Osteoblast (primary cell): Measurements from ENCODE around the gene EXD2. TPM values are rescaled to one million over a fixed set of nuclear protein-coding genes. Genes with fewer than 3 reads are reported as not detected.

ENCODE experiments used
- DNase-seq: peaks from one replicate; pipeline ENCODE4 v3.0.0; 2011; ENCODE audit warnings: low spot score, mixed read lengths; ENCODE audit not compliant: insufficient read length; ENCODE audit errors: missing footprints
- H2AFZ ChIP-seq: 2 replicates; pipeline ENCODE4 v1.6.0; 2011; ENCODE audit warnings: mild to moderate bottlenecking, low read length
- H3K27ac ChIP-seq: 2 replicates; pipeline ENCODE4 v1.5.1; 2011; ENCODE audit warnings: mild to moderate bottlenecking, low read depth, low read length, moderate library complexity
- H3K27me3 ChIP-seq: 2 replicates; pipeline ENCODE4 v1.6.0; 2012; ENCODE audit warnings: mild to moderate bottlenecking, control low read depth, inconsistent platforms, low read length, moderate library complexity; ENCODE audit not compliant: insufficient read depth
- H3K36me3 ChIP-seq: 2 replicates; pipeline ENCODE4 v1.5.1; 2011; ENCODE audit warnings: mild to moderate bottlenecking, low read length, control low read depth, moderate library complexity; ENCODE audit not compliant: insufficient read depth
- H3K4me1 ChIP-seq: 2 replicates; pipeline ENCODE4 v1.5.1; 2011; ENCODE audit warnings: mild to moderate bottlenecking, low read length, control low read depth, moderate library complexity; ENCODE audit not compliant: insufficient read depth
- H3K4me2 ChIP-seq: 2 replicates; pipeline ENCODE4 v1.6.0; 2011; ENCODE audit warnings: mild to moderate bottlenecking, low read length; ENCODE audit not compliant: insufficient read depth
- H3K4me3 ChIP-seq: fragments of 200-600 bp; sonication (generic); 3 replicates; pipeline ENCODE4 v1.5.1; 2012; ENCODE audit warnings: mild to moderate bottlenecking, low read length, inconsistent platforms; ENCODE audit not compliant: insufficient read depth
- H3K79me2 ChIP-seq: 2 replicates; pipeline ENCODE4 v1.6.0; 2012; ENCODE audit warnings: mild to moderate bottlenecking, low read length, control low read depth, inconsistent platforms; ENCODE audit not compliant: insufficient read depth
- H3K9me3 ChIP-seq: 2 replicates; pipeline ENCODE4 v1.5.1; 2011; ENCODE audit warnings: low read depth, low read length, control low read depth
- H4K20me1 ChIP-seq: 2 replicates; pipeline ENCODE4 v1.6.0; 2012; ENCODE audit warnings: mild to moderate bottlenecking, low read length, control low read depth; ENCODE audit not compliant: insufficient read depth
- total RNA-seq: library from RNA; depleted of rRNA; stranded (reverse); fragments of >200 nt; gene quantifications from 2 replicates; pipeline ENCODE4 v1.2.3, GENCODE V29; 2012
- TF ChIP-seq, protein P1 (sequence below): IDR thresholded peaks from 2 replicates; pipeline ENCODE4 v1.5.1; 2011; ENCODE audit warnings: mild to moderate bottlenecking, low read depth, low read length, moderate library complexity; ENCODE audit errors: extremely low read depth

Gene EXD2
- total RNA-seq, 1 donor, result 19.9 TPM

DNA sequence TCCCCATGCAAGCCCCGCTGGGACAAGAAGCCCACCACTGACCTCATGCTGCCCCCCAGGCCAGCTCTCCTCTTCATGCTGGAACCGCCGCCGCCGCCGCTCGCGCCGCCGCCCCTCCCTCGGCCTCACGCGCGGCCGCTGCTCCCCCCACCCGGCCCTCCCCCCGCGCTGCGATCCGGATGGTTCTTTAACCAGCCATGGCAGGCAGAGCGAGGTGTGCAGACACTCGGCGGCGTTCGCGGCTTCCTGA is 38.5 kb upstream of the EXD2 start, which contains the start of gene DCAF5:
DCAF5 (minus strand) TSS at position 218 of the 250 bp plus-strand sequence; CDS start at position 77, 141 bp downstream.
- DNase-seq, result no peak
- H3K36me3 ChIP-seq, result peaks cover 5% of the 10 kb centered on the region
- H3K4me2 ChIP-seq, result peak within 1 kb of the TSS; percentile 88
- H3K27me3 ChIP-seq, result peaks cover 7% of the 10 kb centered on the region
- peaks cover 35% of the 10 kb centered on the region for H3K4me1 ChIP-seq
- H3K79me2 ChIP-seq, result peaks cover 47% of the 10 kb centered on the region
- H3K27ac ChIP-seq, result peak within 1 kb of the TSS; percentile 69
- H2AFZ ChIP-seq, result peak within 1 kb of the TSS; percentile 93
- TF ChIP-seq, protein P1, sequence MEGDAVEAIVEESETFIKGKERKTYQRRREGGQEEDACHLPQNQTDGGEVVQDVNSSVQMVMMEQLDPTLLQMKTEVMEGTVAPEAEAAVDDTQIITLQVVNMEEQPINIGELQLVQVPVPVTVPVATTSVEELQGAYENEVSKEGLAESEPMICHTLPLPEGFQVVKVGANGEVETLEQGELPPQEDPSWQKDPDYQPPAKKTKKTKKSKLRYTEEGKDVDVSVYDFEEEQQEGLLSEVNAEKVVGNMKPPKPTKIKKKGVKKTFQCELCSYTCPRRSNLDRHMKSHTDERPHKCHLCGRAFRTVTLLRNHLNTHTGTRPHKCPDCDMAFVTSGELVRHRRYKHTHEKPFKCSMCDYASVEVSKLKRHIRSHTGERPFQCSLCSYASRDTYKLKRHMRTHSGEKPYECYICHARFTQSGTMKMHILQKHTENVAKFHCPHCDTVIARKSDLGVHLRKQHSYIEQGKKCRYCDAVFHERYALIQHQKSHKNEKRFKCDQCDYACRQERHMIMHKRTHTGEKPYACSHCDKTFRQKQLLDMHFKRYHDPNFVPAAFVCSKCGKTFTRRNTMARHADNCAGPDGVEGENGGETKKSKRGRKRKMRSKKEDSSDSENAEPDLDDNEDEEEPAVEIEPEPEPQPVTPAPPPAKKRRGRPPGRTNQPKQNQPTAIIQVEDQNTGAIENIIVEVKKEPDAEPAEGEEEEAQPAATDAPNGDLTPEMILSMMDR, result no peak
- H4K20me1 ChIP-seq, result peaks cover 18% of the 10 kb centered on the region
- H3K9me3 ChIP-seq, result no peaks in the 10 kb centered on the region
- peak within 1 kb of the TSS; percentile 91 for H3K4me3 ChIP-seq

DNA sequence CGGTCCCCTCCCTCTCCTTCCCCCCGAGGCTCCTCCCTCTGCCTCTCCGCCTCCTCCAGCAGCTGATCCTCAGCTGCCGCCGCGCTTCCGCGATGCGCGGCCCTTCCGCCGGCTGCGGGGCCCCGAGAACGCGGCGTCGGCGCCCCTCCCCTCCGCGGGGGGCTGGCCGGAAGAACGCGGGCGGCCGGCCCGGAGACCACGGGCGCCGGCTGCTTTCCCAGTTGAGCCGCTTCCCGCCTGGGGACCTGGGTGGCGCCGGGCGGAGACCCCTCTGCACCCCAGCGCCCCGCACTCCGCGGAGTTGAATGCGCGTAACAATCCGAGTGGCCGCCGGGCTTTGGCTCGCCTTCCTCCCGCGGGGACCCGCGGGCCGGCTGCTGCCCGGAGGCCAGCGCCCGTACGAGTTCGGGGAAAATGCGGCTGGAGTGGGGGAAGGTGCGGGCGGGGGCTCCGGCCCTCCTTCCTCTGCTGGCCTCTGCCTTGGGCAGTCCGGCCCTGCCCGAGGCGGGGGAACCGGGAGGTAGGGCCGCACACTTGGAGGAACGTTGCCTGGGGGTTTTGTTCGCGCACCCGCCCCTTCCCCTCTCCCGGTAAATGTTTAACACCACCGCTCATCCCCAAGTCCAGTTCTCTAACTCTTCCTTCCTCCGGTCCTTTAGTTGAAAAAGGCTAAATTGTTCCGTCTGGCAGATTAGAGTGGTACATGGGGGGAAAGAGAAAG is 38.0 kb upstream of the EXD2 start:
- Histone ChIP-seq H3K27ac (peak overlapping the region; percentile 54), H3K9me3 (no peaks in the 10 kb centered on the region), H2AFZ (peak overlapping the region; percentile 93), H3K4me3 (peak overlapping the region; percentile 91), H3K4me2 (peak overlapping the region; percentile 88), H3K79me2 (peaks cover 43% of the 10 kb centered on the region), H3K4me1 (peaks cover 35% of the 10 kb centered on the region), H3K27me3 (peaks cover 7% of the 10 kb centered on the region), H3K36me3 (peaks cover 5% of the 10 kb centered on the region), H4K20me1 (peaks cover 14% of the 10 kb centered on the region)
- DNase-seq, result peak; percentile 99
- TF ChIP-seq, protein P1, result no peak

DNA sequence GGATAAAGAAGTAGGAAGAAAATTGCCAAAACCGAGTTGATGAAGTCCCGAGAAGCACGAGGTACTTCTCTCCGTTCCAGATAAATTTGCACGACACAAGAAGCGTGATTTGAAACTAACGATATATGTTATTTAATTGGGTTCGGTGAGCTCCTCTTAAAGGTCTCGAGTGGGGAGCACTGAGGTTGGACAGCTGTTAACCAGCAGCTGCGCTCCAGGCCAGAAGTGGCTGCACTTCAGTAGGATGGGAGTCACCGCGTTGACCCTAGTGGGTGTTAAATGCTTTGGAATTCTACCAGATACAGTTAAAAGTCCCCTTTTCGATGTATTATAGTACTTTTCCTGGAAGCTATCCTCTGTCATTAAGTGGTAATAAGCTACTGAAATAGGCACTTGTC is 37.4 kb upstream of the EXD2 start:
- H3K79me2 ChIP-seq, result peaks cover 38% of the 10 kb centered on the region
- peaks cover 31% of the 10 kb centered on the region for H3K4me1 ChIP-seq
- H3K9me3 ChIP-seq, result no peaks in the 10 kb centered on the region
- peaks cover 10% of the 10 kb centered on the region for H4K20me1 ChIP-seq
- peaks cover 12% of the 10 kb centered on the region for H3K27me3 ChIP-seq
- H3K27ac ChIP-seq, result peak overlapping the region; percentile 54
- TF ChIP-seq, protein P1, result no peak
- peak overlapping the region; percentile 88 for H3K4me2 ChIP-seq
- H3K4me3 ChIP-seq, result peak overlapping the region; percentile 91
- H2AFZ ChIP-seq, result peak overlapping the region; percentile 93
- H3K36me3 ChIP-seq, result peaks cover under 1% of the 10 kb centered on the region
- peak; percentile 74 for DNase-seq

DNA sequence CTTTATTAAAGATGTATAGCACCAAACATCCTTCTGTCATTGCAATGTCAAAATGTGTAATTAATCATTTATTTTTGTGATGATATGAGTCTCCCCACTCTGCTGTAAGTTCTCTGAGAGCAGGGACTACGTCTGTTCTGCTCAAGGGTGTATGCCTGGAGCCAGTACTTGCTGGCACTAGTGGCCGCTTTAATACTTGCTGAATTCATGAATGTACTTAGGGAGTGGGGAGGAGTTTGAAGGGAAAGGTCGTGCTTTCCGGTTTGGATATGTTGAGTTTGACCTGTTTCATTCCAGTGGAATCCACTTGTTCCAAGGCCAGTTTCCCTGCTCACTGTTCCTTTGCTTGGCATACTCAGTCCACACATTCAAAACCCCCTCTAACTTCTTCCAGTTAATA is 36.5 kb upstream of the EXD2 start:
- Histone ChIP-seq H3K36me3 (no peaks in the 10 kb centered on the region), H4K20me1 (peaks cover 3% of the 10 kb centered on the region), H3K4me1 (peaks cover 22% of the 10 kb centered on the region), H3K27me3 (peaks cover 20% of the 10 kb centered on the region), H3K27ac (no peak overlapping the region), H3K79me2 (peaks cover 30% of the 10 kb centered on the region), H3K9me3 (no peaks in the 10 kb centered on the region), H2AFZ (no peak overlapping the region), H3K4me3 (no peak overlapping the region), H3K4me2 (no peak overlapping the region)
- TF ChIP-seq, protein P1, result no peak
- DNase-seq, result peak; percentile 69
